HepG2 (cell line): ENCODE results near the gene CCDC30. TPM values are rescaled to one million over a fixed set of nuclear protein-coding genes. Genes with fewer than 3 reads are reported as not detected.
A peak's percentile ranks its signal among the peaks of the same experiment; 100 is the strongest.

ENCODE experiments used
- BCL6 ChIP-seq: IDR thresholded peaks from 2 replicates; pipeline ENCODE4 v1.6.1; 2016; ENCODE audit warnings: missing genetic modification reagents, missing compliant biosample characterization
- ELK4 ChIP-seq: sonication (generic); formaldehyde crosslinking; IDR thresholded peaks from 2 replicates; pipeline ENCODE4 v1.9.0; 2021; ENCODE audit warnings: missing genetic modification reagents, borderline replicate concordance
- PCBP2 ChIP-seq: fragments of 200-400 bp; formaldehyde crosslinking; optimal IDR thresholded peaks from 2 replicates; pipeline ENCODE3; 2018; ENCODE audit warnings: low read length, low read depth; ENCODE audit not compliant: poor library complexity, severe bottlenecking
- PPARG ChIP-seq: conservative IDR thresholded peaks from 2 replicates; pipeline ENCODE4 v1.6.1; 2016; ENCODE audit warnings: missing biosample characterization, missing genetic modification reagents
- PREB ChIP-seq: sonication (generic); formaldehyde crosslinking; IDR thresholded peaks from 2 replicates; pipeline ENCODE4 v1.4.0; 2020; ENCODE audit warnings: missing genetic modification reagents
- RELA ChIP-seq: sonication (generic); formaldehyde crosslinking; IDR thresholded peaks from 2 replicates; pipeline ENCODE4 v1.4.0; 2020; ENCODE audit warnings: missing genetic modification reagents
- SIX1 ChIP-seq: sonication (generic); formaldehyde crosslinking; IDR thresholded peaks from 2 replicates; pipeline ENCODE4 v1.4.0; 2020; ENCODE audit warnings: missing genetic modification reagents, borderline replicate concordance
- SOX5 ChIP-seq: IDR thresholded peaks from 2 replicates; pipeline ENCODE4 v1.6.1; 2016; ENCODE audit warnings: borderline replicate concordance
- SPEN ChIP-seq: sonication (generic); formaldehyde crosslinking; IDR thresholded peaks from 2 replicates; pipeline ENCODE4 v1.5.1; 2020; ENCODE audit warnings: low read depth, mild to moderate bottlenecking, missing genetic modification reagents
- SUZ12 ChIP-seq: fragments of 150-350 bp; IDR thresholded peaks from 2 replicates; pipeline ENCODE4 v1.6.1; 2014; ENCODE audit warnings: low read depth, low read length
- TBX3 ChIP-seq: fragments of 450-650 bp; IDR thresholded peaks from 2 replicates; pipeline ENCODE4 v1.6.1; 2017; ENCODE audit warnings: antibody characterized with exemption, mild to moderate bottlenecking, inconsistent platforms, borderline replicate concordance
- THYN1 ChIP-seq: sonication (generic); formaldehyde crosslinking; IDR thresholded peaks from 2 replicates; pipeline ENCODE4 v1.8.1; 2023; ENCODE audit warnings: low read depth, mild to moderate bottlenecking, moderate library complexity, missing genetic modification reagents, borderline replicate concordance
- ZBTB2 ChIP-seq: sonication (generic); formaldehyde crosslinking; IDR thresholded peaks from 2 replicates; pipeline ENCODE4 v1.8.0; 2022; ENCODE audit warnings: low read depth, missing genetic modification reagents
- ZFAT ChIP-seq: sonication (generic); formaldehyde crosslinking; conservative IDR thresholded peaks from 2 replicates; pipeline ENCODE4 v1.8.1; 2023; ENCODE audit warnings: missing genetic modification reagents, inconsistent platforms
- ZNF142 ChIP-seq: sonication (generic); formaldehyde crosslinking; IDR thresholded peaks from 2 replicates; pipeline ENCODE4 v1.4.0; 2020; ENCODE audit warnings: missing genetic modification reagents
- ZNF17 ChIP-seq: sonication (generic); formaldehyde crosslinking; IDR thresholded peaks from 2 replicates; pipeline ENCODE4 v1.5.0; 2020; ENCODE audit warnings: mild to moderate bottlenecking, missing genetic modification reagents
- ZNF205 ChIP-seq: IDR thresholded peaks from 2 replicates; pipeline ENCODE4 v1.6.1; 2018; ENCODE audit warnings: missing biosample characterization, missing genetic modification reagents
- ZNF30 ChIP-seq: sonication (generic); formaldehyde crosslinking; IDR thresholded peaks from 2 replicates; pipeline ENCODE4 v1.5.0; 2020; ENCODE audit warnings: mild to moderate bottlenecking, missing genetic modification reagents
- ZNF446 ChIP-seq: sonication (generic); formaldehyde crosslinking; IDR thresholded peaks from 2 replicates; pipeline ENCODE4 v1.5.0; 2020; ENCODE audit warnings: mild to moderate bottlenecking, missing genetic modification reagents
- ZNF546 ChIP-seq: sonication (generic); formaldehyde crosslinking; conservative IDR thresholded peaks from 2 replicates; pipeline ENCODE4 v1.8.1; 2023; ENCODE audit warnings: mild to moderate bottlenecking, missing genetic modification reagents
- ZNF724P ChIP-seq: sonication (generic); formaldehyde crosslinking; IDR thresholded peaks from 2 replicates; pipeline ENCODE4 v1.8.0; 2022; ENCODE audit warnings: missing genetic modification reagents, borderline replicate concordance
- ZNF772 ChIP-seq: sonication (generic); formaldehyde crosslinking; IDR thresholded peaks from 2 replicates; pipeline ENCODE4 v1.5.0; 2020; ENCODE audit warnings: mild to moderate bottlenecking, missing genetic modification reagents
- ZNF816 ChIP-seq: sonication (generic); formaldehyde crosslinking; IDR thresholded peaks from 2 replicates; pipeline ENCODE4 v1.8.0; 2022; ENCODE audit warnings: missing genetic modification reagents, mild to moderate bottlenecking, borderline replicate concordance
- polyA plus RNA-seq, 8 experiments: library from polyadenylated mRNA; depleted of rRNA in 3 of 8; stranded (reverse) in 7 of 8; unstranded in 1 of 8; fragments of >200 nt; fragmentation: Illumina TruSeq in 4 of 8; extraction: Trizol in 4 of 8; gene quantifications; 2 replicates each; pipeline versions ENCODE4 v1.2.1 to v1.2.3, GENCODE V29; 2011 to 2016; ENCODE audit warnings: low read depth in 4 of 8, missing spikeins in 1 of 8, mixed read lengths in 1 of 8; ENCODE audit not compliant: insufficient read depth in 1 of 8
- total RNA-seq, 5 experiments: library from RNA; depleted of rRNA; stranded (reverse); fragments of >200 nt; fragmentation: Illumina TruSeq; extraction: Trizol; gene quantifications; 2 replicates each; pipeline ENCODE4 v1.2.3, GENCODE V29; 2016; ENCODE audit warnings: low read depth in 1 of 5

Gene CCDC30
- total and polyA plus RNA-seq, 2 of the 13 experiments (the other 11 are each of a cell fraction or from before 2014, with no cell fraction given), result 0.25 to 0.77 TPM

DNA sequence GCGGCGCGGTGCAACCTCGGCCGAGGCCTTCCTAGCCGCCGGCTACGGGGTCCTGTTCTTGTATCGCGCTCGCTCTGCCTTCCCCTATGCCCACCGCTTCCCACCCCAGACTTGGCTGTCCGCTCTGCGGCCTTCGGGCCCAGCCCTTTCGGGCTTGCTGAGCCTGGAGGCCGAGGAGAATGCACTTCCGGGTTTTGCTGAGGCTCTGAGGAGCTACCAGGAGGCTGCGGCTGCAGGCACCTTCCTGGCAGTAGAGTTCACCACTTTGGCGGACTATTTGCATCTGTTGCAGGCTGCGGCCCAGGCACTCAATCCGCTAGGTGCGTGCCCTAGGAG lies 6.4 kb upstream of the CCDC30 start (continued):
- TF ChIP-seq ZNF724P (CRISPR knock-in tag), result no peak
- no peak for TF ChIP-seq ELK4 (CRISPR knock-in tag)
- no peak for TF ChIP-seq BCL6
- TF ChIP-seq SIX1 (CRISPR knock-in tag), result no peak
- 0 out of 2 replicates have a peak, but pooled peaks have one; percentile 22 for TF ChIP-seq SPEN
- TF ChIP-seq ZNF816, result no peak
- TF ChIP-seq SUZ12, result no peak
- TF ChIP-seq ZNF446 (CRISPR knock-in tag), result no peak
- no peak for TF ChIP-seq PREB (CRISPR knock-in tag)
- no peak; the same call in 1 of the 2 replicates for TF ChIP-seq SOX5 (CRISPR knock-in tag)
- no peak for TF ChIP-seq PCBP2
- no peak for TF ChIP-seq ZNF30 (CRISPR knock-in tag)
- TF ChIP-seq ZNF205 (CRISPR knock-in tag), result no peak; the same call in 1 of the 2 replicates
- TF ChIP-seq THYN1, result no peak; the same call in 1 of the 2 replicates
- no peak for TF ChIP-seq ZNF546
- no peak for TF ChIP-seq ZNF17 (CRISPR knock-in tag)
- TF ChIP-seq TBX3, result no peak
- TF ChIP-seq ZBTB2 (CRISPR knock-in tag), result no peak
- no peak for TF ChIP-seq PPARG
- no peak for TF ChIP-seq ZNF772 (CRISPR knock-in tag)
- TF ChIP-seq RELA (CRISPR knock-in tag), result no peak
- TF ChIP-seq ZNF142 (CRISPR knock-in tag), result no peak
- no peak for TF ChIP-seq ZFAT (CRISPR knock-in tag)
